HL-60 (cell line): Measurements from ENCODE around the gene SH3GL2.

Experiments
- DNase-seq, 2 experiments: peaks; one replicate each; pipeline ENCODE4 v3.0.0-alpha.2; 2010 to 2020; ENCODE audit warnings: low read depth in 1 of 2, low spot score in 1 of 2
- H3K27ac ChIP-seq: fragments of 250-450 bp; sonication (Bioruptor Pico); replicated peaks from 2 replicates; pipeline ENCODE4 v1.5.1; 2020; ENCODE audit warnings: mild to moderate bottlenecking, moderate library complexity
- H3K27me3 ChIP-seq: fragments of 250-450 bp; sonication (Bioruptor Pico); 2 replicates; pipeline ENCODE4 v1.5.1; 2021; ENCODE audit warnings: mild to moderate bottlenecking, moderate library complexity; ENCODE audit not compliant: insufficient read depth, poor library complexity, severe bottlenecking
- H3K4me3 ChIP-seq: replicated peaks from 2 replicates; pipeline ENCODE4 v1.5.1; 2011; ENCODE audit warnings: mild to moderate bottlenecking, control low read depth, low read length; ENCODE audit not compliant: insufficient read depth
- CTCF ChIP-seq: IDR thresholded peaks from one replicate; pipeline ENCODE4 v1.5.1; 2011; ENCODE audit warnings: low read length, control low read depth, inconsistent platforms; ENCODE audit not compliant: insufficient read depth
- GABPA ChIP-seq: IDR thresholded peaks from 2 replicates; pipeline ENCODE4 v1.6.1; 2012; ENCODE audit warnings: low read depth
- POLR2AphosphoS5 ChIP-seq: IDR thresholded peaks from 2 replicates; pipeline ENCODE4 v1.6.1; 2012; ENCODE audit warnings: low read depth
- REST ChIP-seq: IDR thresholded peaks from 2 replicates; pipeline ENCODE4 v1.6.1; 2012; ENCODE audit warnings: low read depth; ENCODE audit not compliant: insufficient replicate concordance
- SPI1 ChIP-seq: IDR thresholded peaks from 2 replicates; pipeline ENCODE4 v1.6.1; 2012; ENCODE audit warnings: low read depth, mild to moderate bottlenecking, borderline replicate concordance

SH3GL2 gene

GRCh38 chr9:17824191-17824590 is 245.3 kb downstream of the SH3GL2 start:
- DNase-seq = no peak
- no peak overlapping the region for H3K27ac ChIP-seq
- no peak for TF ChIP-seq CTCF
- TF ChIP-seq GABPA = no peak
- TF ChIP-seq POLR2AphosphoS5 = no peak
- no peak for TF ChIP-seq REST
- TF ChIP-seq SPI1 = no peak
- no peaks in the 10 kb centered on the region for H3K27me3 ChIP-seq
- H3K4me3 ChIP-seq = no peak overlapping the region

GRCh38 chr9:17824616-17825264 is 245.9 kb downstream of the SH3GL2 start:
- Histone ChIP-seq H3K27me3 (no peaks in the 10 kb centered on the region), H3K27ac (no peak overlapping the region), H3K4me3 (no peak overlapping the region)
- TF ChIP-seq SPI1 = no peak
- TF ChIP-seq GABPA = no peak
- no peak for TF ChIP-seq POLR2AphosphoS5
- TF ChIP-seq REST = no peak
- no peak for DNase-seq

GRCh38 chr9:17825265-17825659 is 246.4 kb downstream of the SH3GL2 start:
- Histone ChIP-seq H3K27me3 (no peaks in the 10 kb centered on the region), H3K27ac (no peak overlapping the region), H3K4me3 (no peak overlapping the region)
- no peak for TF ChIP-seq POLR2AphosphoS5
- no peak for TF ChIP-seq REST
- TF ChIP-seq SPI1 = no peak
- TF ChIP-seq CTCF = no peak
- TF ChIP-seq GABPA = no peak
- no peak for DNase-seq
